HG03025 (cell line): ENCODE data around the gene FCHSD2.

Experiments used
- ATAC-seq: cut with Tn5 transposase; IDR thresholded peaks from one replicate; pipeline ENCODE4 v1.9.1; 2021; ENCODE audit warnings: mild to moderate bottlenecking, moderate library complexity; ENCODE audit not compliant: unreplicated experiment, low FRiP score

The FCHSD2 gene

DNA sequence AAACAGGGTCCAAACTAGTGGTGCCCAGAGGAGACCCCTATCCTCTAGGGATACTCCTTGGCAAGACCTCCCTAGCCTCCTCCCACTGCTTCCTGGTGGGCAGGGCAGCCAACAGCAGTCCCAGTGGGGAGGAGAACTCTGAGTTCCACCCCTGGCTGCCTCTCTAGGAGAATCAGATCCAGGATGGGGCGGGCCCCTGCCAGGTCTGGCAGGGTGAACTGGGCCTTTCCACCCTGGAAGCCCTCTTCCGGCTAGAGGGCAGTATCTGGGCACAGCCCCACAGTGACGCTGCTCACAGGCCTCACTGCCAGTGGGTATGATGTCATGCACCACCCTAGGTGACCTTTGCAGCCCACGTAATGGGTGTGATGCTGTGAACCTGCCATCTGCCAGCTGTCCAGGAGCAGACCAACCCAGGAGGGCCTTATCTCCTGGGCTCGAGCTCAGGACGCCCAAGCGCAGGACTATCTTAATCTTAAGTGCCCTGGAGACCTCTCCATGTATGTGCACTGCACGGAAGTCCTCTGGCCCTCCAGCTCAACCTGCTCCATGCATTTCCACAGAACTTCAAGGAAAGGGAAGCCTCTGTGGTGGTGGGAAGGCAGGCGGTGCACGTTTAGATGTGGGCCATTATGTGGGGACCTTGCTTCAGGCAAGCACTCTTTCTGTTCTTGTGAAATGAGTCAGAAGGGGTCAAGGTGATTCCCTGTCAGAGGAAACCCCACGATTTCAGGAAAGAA lies 31.8 kb upstream of the FCHSD2 start:
- ATAC-seq = no peak

DNA sequence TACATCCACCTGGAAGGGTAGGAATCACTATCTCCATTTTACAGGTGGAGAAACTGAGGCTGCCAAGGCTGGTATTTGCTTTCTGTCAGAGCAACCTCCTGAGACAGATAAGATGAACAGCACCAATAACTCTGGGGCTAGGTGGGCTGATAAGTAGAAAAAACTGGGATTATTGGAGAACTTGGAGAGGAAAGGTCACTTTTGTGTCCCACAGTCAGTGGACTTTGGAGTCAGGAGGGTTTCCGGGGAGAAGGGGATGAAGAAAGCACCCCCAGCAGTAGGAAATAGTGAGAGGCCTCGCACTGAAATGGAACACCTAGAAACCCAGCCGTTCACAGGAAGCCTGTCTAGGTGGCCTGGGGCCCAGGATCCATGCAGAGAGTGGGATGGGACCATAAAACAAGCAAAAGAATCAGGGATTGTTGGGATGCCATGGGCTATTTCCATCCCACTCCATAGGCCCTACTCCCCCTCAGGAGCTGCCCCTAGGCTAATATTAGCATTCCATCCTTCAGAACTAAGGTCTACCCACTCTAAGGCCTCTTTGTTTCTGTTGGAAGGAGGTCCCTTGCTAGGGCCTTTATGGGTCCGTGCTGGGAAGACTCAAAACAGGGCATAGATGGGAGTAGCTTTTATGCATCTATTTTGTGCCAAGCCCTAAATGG lies 31.0 kb upstream of the FCHSD2 start:
- ATAC-seq = no peak

GRCh38 chr11:73171436-73172161 lies 29.5 kb upstream of the FCHSD2 start:
- no peak for ATAC-seq

- ATAC-seq = no peak
These were observed 28.0 kb upstream of the FCHSD2 start for GRCh38 chr11:73170140-73170539.

GRCh38 chr11:73168925-73169579 lies 26.9 kb upstream of the FCHSD2 start:
- no peak for ATAC-seq

DNA sequence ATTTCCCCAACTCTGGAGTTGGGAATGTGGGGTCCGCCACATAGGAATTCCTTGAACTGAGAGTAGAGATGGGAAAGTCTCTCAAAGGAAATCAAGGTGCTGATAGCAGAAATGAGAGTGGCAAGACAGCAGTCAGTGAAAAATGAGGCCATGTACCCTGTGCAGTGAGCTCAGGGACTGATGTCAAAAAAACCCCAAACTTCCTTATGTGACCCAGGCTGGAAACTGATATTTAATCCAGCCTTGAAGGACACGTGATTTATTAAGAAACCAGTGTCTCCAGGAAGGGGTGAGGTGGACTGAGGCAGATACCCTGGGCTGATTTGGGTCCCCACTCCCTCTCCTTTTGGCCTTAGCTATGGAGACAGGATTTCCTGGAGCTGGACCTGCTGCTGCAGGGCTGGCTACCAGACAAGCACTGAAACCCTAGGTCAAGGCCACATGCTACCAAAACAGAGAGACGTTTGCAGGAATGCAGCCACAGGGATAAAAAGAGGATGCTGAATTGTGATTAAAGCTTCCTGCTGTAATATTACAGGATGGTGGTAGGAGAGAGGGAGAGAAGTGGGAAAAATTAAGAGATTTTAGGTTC lies 25.3 kb upstream of the FCHSD2 start:
- no peak for ATAC-seq

- ATAC-seq = no peak
These were observed 22.9 kb upstream of the FCHSD2 start for GRCh38 chr11:73164803-73165540.

- no peak for ATAC-seq
These were observed 21.6 kb upstream of the FCHSD2 start for GRCh38 chr11:73163638-73164174.

- ATAC-seq = no peak
These were observed 20.1 kb upstream of the FCHSD2 start for GRCh38 chr11:73162196-73162740.

- ATAC-seq = no peak
These were observed 18.1 kb upstream of the FCHSD2 start for GRCh38 chr11:73160005-73160760.

- ATAC-seq = no peak
These were observed 17.2 kb upstream of the FCHSD2 start for GRCh38 chr11:73159297-73159696.

DNA sequence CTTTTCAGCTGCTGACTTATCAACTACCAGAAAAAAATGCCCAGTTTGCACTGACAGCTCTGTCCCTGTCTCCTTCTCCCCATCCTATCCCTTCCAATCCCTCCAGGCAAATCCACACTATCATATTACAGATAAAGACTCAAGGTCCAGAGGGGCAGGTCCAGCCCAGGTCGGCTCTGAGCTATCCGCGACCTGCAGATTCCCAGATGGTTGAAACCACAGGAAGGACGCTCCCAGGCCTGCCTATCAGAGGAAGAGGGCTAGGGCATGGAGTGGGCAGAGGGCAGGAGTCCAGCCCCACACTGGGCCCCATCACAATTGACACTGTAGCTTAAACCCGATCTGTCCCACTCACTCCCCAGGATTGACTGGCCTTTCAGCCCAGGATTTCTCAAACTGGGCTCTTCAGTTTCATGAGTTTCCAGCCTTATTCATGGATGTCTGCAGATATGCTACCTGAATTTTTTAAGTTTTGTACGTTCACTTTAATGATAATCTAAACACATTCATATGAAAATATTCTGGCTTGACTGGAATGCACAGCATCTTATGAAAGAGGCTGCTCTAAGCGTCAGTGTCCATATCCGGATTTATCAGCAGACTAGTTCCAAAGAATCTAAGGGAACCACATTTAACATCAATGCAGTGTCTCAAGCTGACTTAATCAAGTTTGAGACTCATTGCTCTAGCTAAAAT lies 16.4 kb upstream of the FCHSD2 start:
- no peak for ATAC-seq

GRCh38 chr11:73157101-73158010 lies 15.2 kb upstream of the FCHSD2 start:
- ATAC-seq = no peak

DNA sequence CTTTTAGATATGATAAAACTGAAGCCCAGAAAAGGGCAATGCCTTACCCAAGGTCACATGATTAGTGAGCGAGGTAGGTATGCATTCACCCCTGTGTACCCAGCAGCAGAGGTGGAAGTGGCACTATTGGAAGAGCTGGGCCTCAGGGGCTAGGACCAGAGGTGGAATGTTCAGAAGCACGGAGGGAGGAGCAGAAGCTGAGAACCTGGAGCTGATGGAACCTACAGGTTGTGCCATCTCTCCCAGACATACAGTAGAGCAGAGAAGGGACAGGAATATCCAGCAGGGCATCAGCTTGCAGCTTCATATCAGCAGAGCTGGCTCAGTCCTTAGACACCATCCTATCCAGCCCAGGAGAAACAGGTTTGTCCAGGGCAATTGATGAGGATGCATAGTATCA lies 14.6 kb upstream of the FCHSD2 start:
- no peak for ATAC-seq

DNA sequence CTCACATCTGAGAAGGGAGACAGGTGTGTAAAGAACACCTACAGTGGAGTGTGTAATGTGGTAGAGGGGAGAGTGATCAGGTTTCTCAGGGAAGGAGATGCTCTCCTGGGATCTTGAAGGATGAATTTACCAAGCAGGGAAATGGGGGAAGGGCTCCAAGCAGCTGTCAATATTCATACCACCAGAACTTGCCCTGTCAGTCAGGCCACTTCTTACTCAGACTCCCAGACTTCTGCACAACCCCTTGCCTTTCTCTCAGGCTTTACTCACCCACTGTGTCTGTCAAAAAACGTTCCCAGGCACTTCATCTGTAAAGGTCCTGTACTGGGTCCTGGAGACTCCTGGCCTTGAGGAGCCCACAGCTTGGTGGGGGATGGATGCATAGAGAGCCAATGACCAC lies 14.0 kb upstream of the FCHSD2 start:
- ATAC-seq = no peak

DNA sequence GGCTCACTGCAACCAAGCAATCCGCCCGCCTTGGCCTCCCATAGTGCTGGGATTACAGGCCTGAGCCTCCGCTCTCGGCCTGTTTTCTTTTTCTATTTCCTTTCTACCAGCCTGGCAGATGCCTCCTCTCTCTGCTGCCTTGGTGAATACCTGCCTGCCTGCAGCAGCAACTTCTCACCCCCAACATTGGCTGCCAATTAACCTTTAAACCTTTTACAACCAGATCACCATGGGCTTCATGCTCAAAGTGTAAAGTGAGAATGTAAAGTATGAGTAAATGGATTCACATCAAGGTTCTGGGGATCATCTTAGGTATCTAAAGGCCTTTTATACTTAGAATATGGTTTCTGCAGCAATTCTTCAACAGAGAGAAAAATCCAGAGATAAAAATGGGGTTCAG lies 13.0 kb upstream of the FCHSD2 start:
- ATAC-seq = no peak

DNA sequence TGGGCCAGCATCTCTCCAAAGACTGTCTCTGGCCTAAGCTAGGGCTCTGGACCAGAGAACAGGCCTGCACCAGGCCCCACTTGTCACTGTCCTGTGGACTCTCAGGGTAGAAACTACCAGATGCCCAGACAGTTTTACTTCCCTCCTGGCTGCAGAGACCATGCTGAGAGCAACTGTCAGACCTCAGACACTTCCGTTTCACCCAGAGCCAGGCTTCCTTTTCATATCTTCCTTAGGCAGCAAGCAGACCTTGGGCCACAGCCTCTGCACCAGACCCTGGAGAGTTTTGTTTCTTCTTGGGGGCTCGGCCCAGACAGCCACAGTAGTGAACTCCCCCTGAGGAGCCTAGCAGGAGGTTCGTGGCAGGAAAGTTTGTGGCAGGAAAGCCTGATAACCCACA lies 12.1 kb upstream of the FCHSD2 start:
- ATAC-seq = peak; percentile 36
